H1 (cell line): ENCODE data around the gene SPC25. TPM values are rescaled to one million over a fixed set of nuclear protein-coding genes. Genes with fewer than 3 reads are reported as not detected.

Source experiments
- polyA plus RNA-seq, 7 experiments: library from polyadenylated mRNA; depleted of rRNA in 3 of 7; stranded (reverse) in 5 of 7; unstranded in 2 of 7; fragments of >200 nt in 5 of 7; fragments of 200-250 nt in 2 of 7; gene quantifications; 1 replicate in 5 of 7; 2 replicates in 1 of 7; 4 replicates in 1 of 7; pipeline versions ENCODE4 v1.2.1 to v1.2.3, GENCODE V29; 2011 to 2013; ENCODE audit warnings: missing spikeins in 2 of 7, mixed read lengths in 2 of 7
- total RNA-seq: library from RNA; stranded (reverse); fragmentation: NEBNext Ultra II Directional; extraction: Animal tissue kit (Norgen Biotek cat#: 25700); gene quantifications from 2 replicates; pipeline ENCODE4 v1.2.1, GENCODE V29; 2021
- TF ChIP-seq, protein P1 (sequence below): fragments of 300-600 bp; sonication (generic); IDR thresholded peaks from 2 replicates; pipeline ENCODE4 v1.7.1; 2012; ENCODE audit warnings: low read length, moderate library complexity, mild to moderate bottlenecking, inconsistent platforms; ENCODE audit not compliant: insufficient replicate concordance

Gene SPC25
- total and polyA plus RNA-seq, 2 of the 8 experiments (the other 6 are each of a cell fraction or from before 2014, with no cell fraction given), result 21.0 to 34.7 TPM

DNA sequence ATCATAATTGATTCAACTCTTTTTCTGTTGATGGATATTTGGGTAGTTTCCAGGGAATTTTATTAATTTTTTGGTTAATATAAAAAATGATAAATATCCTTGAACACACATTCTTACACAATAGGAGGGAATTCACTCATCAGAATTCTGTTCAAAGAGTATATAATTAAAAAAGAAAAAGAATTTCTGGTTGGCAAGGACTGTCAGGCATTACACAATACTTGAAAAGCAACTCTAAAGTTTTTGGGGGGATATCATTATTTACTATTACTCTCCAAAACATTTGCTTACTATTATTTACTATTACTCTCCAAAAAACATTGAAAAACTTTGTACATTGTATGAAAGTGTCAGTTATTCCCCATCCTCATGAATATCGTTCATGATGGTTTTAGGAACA lies 48.8 kb upstream of the SPC25 start (continued):
- TF ChIP-seq, protein P1, sequence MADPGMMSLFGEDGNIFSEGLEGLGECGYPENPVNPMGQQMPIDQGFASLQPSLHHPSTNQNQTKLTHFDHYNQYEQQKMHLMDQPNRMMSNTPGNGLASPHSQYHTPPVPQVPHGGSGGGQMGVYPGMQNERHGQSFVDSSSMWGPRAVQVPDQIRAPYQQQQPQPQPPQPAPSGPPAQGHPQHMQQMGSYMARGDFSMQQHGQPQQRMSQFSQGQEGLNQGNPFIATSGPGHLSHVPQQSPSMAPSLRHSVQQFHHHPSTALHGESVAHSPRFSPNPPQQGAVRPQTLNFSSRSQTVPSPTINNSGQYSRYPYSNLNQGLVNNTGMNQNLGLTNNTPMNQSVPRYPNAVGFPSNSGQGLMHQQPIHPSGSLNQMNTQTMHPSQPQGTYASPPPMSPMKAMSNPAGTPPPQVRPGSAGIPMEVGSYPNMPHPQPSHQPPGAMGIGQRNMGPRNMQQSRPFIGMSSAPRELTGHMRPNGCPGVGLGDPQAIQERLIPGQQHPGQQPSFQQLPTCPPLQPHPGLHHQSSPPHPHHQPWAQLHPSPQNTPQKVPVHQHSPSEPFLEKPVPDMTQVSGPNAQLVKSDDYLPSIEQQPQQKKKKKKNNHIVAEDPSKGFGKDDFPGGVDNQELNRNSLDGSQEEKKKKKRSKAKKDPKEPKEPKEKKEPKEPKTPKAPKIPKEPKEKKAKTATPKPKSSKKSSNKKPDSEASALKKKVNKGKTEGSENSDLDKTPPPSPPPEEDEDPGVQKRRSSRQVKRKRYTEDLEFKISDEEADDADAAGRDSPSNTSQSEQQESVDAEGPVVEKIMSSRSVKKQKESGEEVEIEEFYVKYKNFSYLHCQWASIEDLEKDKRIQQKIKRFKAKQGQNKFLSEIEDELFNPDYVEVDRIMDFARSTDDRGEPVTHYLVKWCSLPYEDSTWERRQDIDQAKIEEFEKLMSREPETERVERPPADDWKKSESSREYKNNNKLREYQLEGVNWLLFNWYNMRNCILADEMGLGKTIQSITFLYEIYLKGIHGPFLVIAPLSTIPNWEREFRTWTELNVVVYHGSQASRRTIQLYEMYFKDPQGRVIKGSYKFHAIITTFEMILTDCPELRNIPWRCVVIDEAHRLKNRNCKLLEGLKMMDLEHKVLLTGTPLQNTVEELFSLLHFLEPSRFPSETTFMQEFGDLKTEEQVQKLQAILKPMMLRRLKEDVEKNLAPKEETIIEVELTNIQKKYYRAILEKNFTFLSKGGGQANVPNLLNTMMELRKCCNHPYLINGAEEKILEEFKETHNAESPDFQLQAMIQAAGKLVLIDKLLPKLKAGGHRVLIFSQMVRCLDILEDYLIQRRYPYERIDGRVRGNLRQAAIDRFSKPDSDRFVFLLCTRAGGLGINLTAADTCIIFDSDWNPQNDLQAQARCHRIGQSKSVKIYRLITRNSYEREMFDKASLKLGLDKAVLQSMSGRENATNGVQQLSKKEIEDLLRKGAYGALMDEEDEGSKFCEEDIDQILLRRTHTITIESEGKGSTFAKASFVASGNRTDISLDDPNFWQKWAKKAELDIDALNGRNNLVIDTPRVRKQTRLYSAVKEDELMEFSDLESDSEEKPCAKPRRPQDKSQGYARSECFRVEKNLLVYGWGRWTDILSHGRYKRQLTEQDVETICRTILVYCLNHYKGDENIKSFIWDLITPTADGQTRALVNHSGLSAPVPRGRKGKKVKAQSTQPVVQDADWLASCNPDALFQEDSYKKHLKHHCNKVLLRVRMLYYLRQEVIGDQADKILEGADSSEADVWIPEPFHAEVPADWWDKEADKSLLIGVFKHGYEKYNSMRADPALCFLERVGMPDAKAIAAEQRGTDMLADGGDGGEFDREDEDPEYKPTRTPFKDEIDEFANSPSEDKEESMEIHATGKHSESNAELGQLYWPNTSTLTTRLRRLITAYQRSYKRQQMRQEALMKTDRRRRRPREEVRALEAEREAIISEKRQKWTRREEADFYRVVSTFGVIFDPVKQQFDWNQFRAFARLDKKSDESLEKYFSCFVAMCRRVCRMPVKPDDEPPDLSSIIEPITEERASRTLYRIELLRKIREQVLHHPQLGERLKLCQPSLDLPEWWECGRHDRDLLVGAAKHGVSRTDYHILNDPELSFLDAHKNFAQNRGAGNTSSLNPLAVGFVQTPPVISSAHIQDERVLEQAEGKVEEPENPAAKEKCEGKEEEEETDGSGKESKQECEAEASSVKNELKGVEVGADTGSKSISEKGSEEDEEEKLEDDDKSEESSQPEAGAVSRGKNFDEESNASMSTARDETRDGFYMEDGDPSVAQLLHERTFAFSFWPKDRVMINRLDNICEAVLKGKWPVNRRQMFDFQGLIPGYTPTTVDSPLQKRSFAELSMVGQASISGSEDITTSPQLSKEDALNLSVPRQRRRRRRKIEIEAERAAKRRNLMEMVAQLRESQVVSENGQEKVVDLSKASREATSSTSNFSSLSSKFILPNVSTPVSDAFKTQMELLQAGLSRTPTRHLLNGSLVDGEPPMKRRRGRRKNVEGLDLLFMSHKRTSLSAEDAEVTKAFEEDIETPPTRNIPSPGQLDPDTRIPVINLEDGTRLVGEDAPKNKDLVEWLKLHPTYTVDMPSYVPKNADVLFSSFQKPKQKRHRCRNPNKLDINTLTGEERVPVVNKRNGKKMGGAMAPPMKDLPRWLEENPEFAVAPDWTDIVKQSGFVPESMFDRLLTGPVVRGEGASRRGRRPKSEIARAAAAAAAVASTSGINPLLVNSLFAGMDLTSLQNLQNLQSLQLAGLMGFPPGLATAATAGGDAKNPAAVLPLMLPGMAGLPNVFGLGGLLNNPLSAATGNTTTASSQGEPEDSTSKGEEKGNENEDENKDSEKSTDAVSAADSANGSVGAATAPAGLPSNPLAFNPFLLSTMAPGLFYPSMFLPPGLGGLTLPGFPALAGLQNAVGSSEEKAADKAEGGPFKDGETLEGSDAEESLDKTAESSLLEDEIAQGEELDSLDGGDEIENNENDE, result no peak
- TF ChIP-seq, all 59 proteins: peak for 0
